ENCODE measurements around the gene SQOR. TPM values are rescaled to one million over a fixed set of nuclear protein-coding genes. Genes with fewer than 3 reads are reported as not detected.

The SQOR gene
- total RNA-seq, 1 experiment from 2014 or later: 4.3 TPM

DNA sequence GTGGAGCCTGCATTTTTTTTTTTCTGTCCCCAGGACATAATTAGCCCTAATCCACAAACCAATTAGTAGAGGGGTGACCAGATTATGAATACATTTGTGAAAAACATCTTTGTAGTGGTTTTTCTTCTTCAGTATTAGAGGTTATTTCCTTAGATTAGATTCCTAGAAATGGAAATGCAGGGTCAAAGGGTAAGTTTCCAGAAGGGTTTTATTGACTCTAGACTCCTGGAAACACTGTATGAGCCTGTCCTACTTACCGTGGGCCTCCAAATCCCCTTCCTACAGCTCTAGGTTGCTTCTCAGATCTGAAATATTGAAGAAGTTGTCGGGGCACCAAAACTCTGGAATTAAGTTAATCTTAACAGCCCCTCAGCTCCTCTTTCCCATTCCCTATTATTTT, 22.4 kb downstream of the SQOR start:
- no peak overlapping the region for H3K27ac ChIP-seq (ENCODE audit: low read depth, low read length, poor library complexity, severe bottlenecking)
- ChIA-PET POLR2A (ENCODE audit: low non-redundant PET) (no interaction called here), CTCF (no interaction called here)
- TF ChIP-seq, protein P1, sequence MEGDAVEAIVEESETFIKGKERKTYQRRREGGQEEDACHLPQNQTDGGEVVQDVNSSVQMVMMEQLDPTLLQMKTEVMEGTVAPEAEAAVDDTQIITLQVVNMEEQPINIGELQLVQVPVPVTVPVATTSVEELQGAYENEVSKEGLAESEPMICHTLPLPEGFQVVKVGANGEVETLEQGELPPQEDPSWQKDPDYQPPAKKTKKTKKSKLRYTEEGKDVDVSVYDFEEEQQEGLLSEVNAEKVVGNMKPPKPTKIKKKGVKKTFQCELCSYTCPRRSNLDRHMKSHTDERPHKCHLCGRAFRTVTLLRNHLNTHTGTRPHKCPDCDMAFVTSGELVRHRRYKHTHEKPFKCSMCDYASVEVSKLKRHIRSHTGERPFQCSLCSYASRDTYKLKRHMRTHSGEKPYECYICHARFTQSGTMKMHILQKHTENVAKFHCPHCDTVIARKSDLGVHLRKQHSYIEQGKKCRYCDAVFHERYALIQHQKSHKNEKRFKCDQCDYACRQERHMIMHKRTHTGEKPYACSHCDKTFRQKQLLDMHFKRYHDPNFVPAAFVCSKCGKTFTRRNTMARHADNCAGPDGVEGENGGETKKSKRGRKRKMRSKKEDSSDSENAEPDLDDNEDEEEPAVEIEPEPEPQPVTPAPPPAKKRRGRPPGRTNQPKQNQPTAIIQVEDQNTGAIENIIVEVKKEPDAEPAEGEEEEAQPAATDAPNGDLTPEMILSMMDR (conservative IDR thresholded peaks at IDR 0.05; ENCODE audit: low read depth, low read length): no peak
- TF ChIP-seq EZH2 (IDR thresholded peaks at IDR 0.05; ENCODE audit: borderline replicate concordance, low read depth, low read length, poor library complexity, severe bottlenecking): no peak
- no peak overlapping the region for H3K4me3 ChIP-seq (ENCODE audit: low read depth, low read length, poor library complexity, severe bottlenecking)
- BruUV-seq (replicated peaks): no TSS peak
- no peaks in the 10 kb centered on the region for H3K27me3 ChIP-seq (replicated peaks; ENCODE audit: insufficient read depth, low read depth, low read length, poor library complexity)
- intact Hi-C loops (cut with micrococcal nuclease; ENCODE audit: unreplicated experiment): no loop called here
- H3K9me3 ChIP-seq (ENCODE audit: low read depth, low read length, poor library complexity, severe bottlenecking): no peaks in the 10 kb centered on the region
- DNase-seq (ENCODE audit: low spot score): no peak
- H3K4me1 ChIP-seq (ENCODE audit: insufficient read depth, low read length, poor library complexity, severe bottlenecking): no peaks in the 10 kb centered on the region
- no peaks in the 10 kb centered on the region for H3K36me3 ChIP-seq (ENCODE audit: insufficient read depth, low read length, poor library complexity, severe bottlenecking)

GRCh38 chr15:45657764-45658545, 23.1 kb downstream of the SQOR start:
- Histone ChIP-seq H3K4me3 (ENCODE audit: low read depth, low read length, poor library complexity, severe bottlenecking) (no peak overlapping the region), H3K4me1 (ENCODE audit: insufficient read depth, low read length, poor library complexity, severe bottlenecking) (no peaks in the 10 kb centered on the region), H3K9me3 (ENCODE audit: low read depth, low read length, poor library complexity, severe bottlenecking) (no peaks in the 10 kb centered on the region), H3K36me3 (ENCODE audit: insufficient read depth, low read length, poor library complexity, severe bottlenecking) (no peaks in the 10 kb centered on the region), H3K27me3 (replicated peaks; ENCODE audit: insufficient read depth, low read depth, low read length, poor library complexity) (no peaks in the 10 kb centered on the region), H3K27ac (ENCODE audit: low read depth, low read length, poor library complexity, severe bottlenecking) (no peak overlapping the region)
- ChIA-PET CTCF (no interaction called here), POLR2A (ENCODE audit: low non-redundant PET) (no interaction called here)
- TF ChIP-seq, protein P1 (conservative IDR thresholded peaks at IDR 0.05; ENCODE audit: low read depth, low read length): no peak
- no peak for TF ChIP-seq EZH2 (IDR thresholded peaks at IDR 0.05; ENCODE audit: borderline replicate concordance, low read depth, low read length, poor library complexity, severe bottlenecking)
- BruUV-seq (replicated peaks): no TSS peak
- intact Hi-C loops (cut with micrococcal nuclease; ENCODE audit: unreplicated experiment): no loop called here
- no peak for DNase-seq (ENCODE audit: low spot score)

DNA sequence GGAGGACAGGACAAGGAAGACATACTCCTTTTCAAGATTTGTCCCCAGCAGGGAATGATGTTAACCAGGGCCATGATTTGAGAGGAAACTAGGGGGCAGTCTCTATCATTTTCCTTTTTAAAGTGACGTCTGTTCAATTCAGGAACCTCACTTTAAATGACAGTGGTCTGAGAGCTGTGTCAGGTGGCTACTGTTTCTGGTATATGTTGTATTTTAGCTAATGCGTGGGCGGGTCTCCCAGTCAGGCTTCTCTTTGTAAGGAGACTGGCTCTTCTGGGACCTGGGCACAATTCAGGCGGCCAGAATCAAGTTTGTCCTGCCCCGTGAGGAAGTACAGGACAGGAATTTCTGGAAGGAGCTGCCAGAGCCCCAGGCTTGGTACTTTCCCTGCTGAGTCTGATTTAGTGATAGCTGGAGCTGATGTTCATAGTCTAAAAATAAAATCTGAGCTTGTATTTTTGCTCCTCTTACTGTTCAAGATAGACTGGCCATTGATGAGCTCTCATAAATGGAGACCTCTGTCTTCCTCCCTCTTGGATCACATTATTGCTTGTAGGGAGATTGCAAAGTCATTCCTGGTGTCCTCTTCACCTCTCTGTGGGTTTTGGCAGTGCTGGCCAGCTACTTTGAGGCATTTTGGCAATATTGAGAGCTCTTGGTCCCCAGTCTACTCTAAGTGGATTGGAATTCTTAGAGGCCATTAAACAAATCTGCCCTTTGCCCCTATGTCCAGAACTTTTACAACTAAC, 25.6 kb downstream of the SQOR start:
- H3K27ac ChIP-seq (ENCODE audit: low read depth, low read length, poor library complexity, severe bottlenecking): no peak overlapping the region
- no TSS peak for BruUV-seq (replicated peaks)
- no peaks in the 10 kb centered on the region for H3K27me3 ChIP-seq (replicated peaks; ENCODE audit: insufficient read depth, low read depth, low read length, poor library complexity)
- no peak for TF ChIP-seq EZH2 (IDR thresholded peaks at IDR 0.05; ENCODE audit: borderline replicate concordance, low read depth, low read length, poor library complexity, severe bottlenecking)
- TF ChIP-seq, protein P1 (conservative IDR thresholded peaks at IDR 0.05; ENCODE audit: low read depth, low read length): peak; percentile 32; the same call in 1 of the 2 replicates
- H3K9me3 ChIP-seq (ENCODE audit: low read depth, low read length, poor library complexity, severe bottlenecking): no peaks in the 10 kb centered on the region
- ChIA-PET POLR2A (ENCODE audit: low non-redundant PET) (no interaction called here), CTCF (interaction anchor here (0.6 kb wide), 1 partner anchor 100 kb away, joined by 4 read pairs; no protein-coding TSS in a partner anchor)
- intact Hi-C loops (cut with micrococcal nuclease; ENCODE audit: unreplicated experiment): no loop called here
- no peak for DNase-seq (ENCODE audit: low spot score)
- H3K36me3 ChIP-seq (ENCODE audit: insufficient read depth, low read length, poor library complexity, severe bottlenecking): no peaks in the 10 kb centered on the region
- no peak overlapping the region for H3K4me3 ChIP-seq (ENCODE audit: low read depth, low read length, poor library complexity, severe bottlenecking)
- no peaks in the 10 kb centered on the region for H3K4me1 ChIP-seq (ENCODE audit: insufficient read depth, low read length, poor library complexity, severe bottlenecking)
